ENCODE data around the gene TFAM.

The TFAM gene

GRCh38 chr10:58433571-58433970 lies 48.4 kb downstream of the TFAM start:
- no peak for DNase-seq (ENCODE audit: low spot score)

GRCh38 chr10:58435297-58435985 lies 50.2 kb downstream of the TFAM start:
- peak; percentile 73 for DNase-seq (ENCODE audit: low spot score)

GRCh38 chr10:58436071-58436470 lies 50.9 kb downstream of the TFAM start:
- no peak for DNase-seq (ENCODE audit: low spot score)

GRCh38 chr10:58438340-58438871 lies 53.2 kb downstream of the TFAM start:
- no peak for DNase-seq (ENCODE audit: low spot score)

GRCh38 chr10:58438986-58439385 lies 53.8 kb downstream of the TFAM start:
- DNase-seq (ENCODE audit: low spot score) = no peak

- DNase-seq (ENCODE audit: low spot score) = no peak
These were observed 54.6 kb downstream of the TFAM start for GRCh38 chr10:58439632-58440364.

- DNase-seq (ENCODE audit: low spot score) = no peak
These were observed 55.3 kb downstream of the TFAM start for GRCh38 chr10:58440484-58440883.

GRCh38 chr10:58444321-58444720 lies 59.1 kb downstream of the TFAM start:
- no peak for DNase-seq (ENCODE audit: low spot score)

GRCh38 chr10:58444876-58445275 lies 59.7 kb downstream of the TFAM start:
- no peak for DNase-seq (ENCODE audit: low spot score)

GRCh38 chr10:58448121-58448935 lies 63.1 kb downstream of the TFAM start:
- no peak for DNase-seq (ENCODE audit: low spot score)
